ENCODE results near the gene CCDC192.

DNA sequence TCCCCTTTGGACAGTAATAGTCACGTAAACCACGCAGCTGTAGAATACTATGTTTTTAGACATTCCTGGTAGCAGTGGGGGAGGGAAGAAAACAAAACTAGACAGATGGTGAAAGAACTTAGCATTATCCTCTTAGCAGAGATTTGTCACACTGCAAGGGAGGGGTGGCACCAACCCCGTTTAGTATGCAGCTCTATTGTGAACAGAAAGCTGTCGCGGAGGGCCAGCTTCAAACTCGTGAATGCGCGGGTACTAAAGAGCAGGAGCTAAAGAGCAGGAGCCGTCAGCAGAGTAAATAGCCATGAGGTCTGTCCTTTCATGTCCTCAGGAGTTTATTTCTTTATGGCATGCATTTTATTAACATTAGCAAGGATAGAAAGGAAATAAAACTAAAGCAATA lies 238.5 kb downstream of the CCDC192 start:
- TF ChIP-seq, protein P1, sequence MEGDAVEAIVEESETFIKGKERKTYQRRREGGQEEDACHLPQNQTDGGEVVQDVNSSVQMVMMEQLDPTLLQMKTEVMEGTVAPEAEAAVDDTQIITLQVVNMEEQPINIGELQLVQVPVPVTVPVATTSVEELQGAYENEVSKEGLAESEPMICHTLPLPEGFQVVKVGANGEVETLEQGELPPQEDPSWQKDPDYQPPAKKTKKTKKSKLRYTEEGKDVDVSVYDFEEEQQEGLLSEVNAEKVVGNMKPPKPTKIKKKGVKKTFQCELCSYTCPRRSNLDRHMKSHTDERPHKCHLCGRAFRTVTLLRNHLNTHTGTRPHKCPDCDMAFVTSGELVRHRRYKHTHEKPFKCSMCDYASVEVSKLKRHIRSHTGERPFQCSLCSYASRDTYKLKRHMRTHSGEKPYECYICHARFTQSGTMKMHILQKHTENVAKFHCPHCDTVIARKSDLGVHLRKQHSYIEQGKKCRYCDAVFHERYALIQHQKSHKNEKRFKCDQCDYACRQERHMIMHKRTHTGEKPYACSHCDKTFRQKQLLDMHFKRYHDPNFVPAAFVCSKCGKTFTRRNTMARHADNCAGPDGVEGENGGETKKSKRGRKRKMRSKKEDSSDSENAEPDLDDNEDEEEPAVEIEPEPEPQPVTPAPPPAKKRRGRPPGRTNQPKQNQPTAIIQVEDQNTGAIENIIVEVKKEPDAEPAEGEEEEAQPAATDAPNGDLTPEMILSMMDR (IDR thresholded peaks at IDR 0.05; ENCODE audit: low read depth, low read length, poor library complexity, severe bottlenecking): no peak
- TF ChIP-seq EZH2phosphoT487 (IDR thresholded peaks at IDR 0.05; ENCODE audit: borderline replicate concordance, low read length): no peak
